GM19452 (cell line): ENCODE results near the gene GAPVD1.
"Not testable (repeated sequence)": the region's sequence is repeated elsewhere in the genome, so short reads cannot be mapped to it uniquely, and the experiment has no call there.

ENCODE experiments used
- ATAC-seq: cut with Tn5 transposase; IDR thresholded peaks from one replicate; pipeline ENCODE4 v1.9.1; 2021; ENCODE audit not compliant: unreplicated experiment

Gene GAPVD1

GRCh38 chr9:125297917-125298316, 36.3 kb downstream of the GAPVD1 start:
- ATAC-seq, result no peak

- ATAC-seq, result no peak
Measured at GRCh38 chr9:125302241-125302640, 40.6 kb downstream of the GAPVD1 start.

- ATAC-seq, result no peak
Measured at GRCh38 chr9:125304273-125304672, 42.6 kb downstream of the GAPVD1 start.

GRCh38 chr9:125312411-125312810, 50.8 kb downstream of the GAPVD1 start:
- no peak for ATAC-seq

GRCh38 chr9:125316359-125316758, 54.7 kb downstream of the GAPVD1 start:
- ATAC-seq, result not testable (repeated sequence)

- ATAC-seq, result no peak
Measured at GRCh38 chr9:125317704-125318103, 56.1 kb downstream of the GAPVD1 start.

- ATAC-seq, result no peak
Measured at GRCh38 chr9:125321496-125321895, 59.9 kb downstream of the GAPVD1 start.

- ATAC-seq, result no peak
Measured at GRCh38 chr9:125323615-125324014, 62.0 kb downstream of the GAPVD1 start.

GRCh38 chr9:125325826-125326225, 64.2 kb downstream of the GAPVD1 start:
- ATAC-seq, result no peak

GRCh38 chr9:125329978-125330377, 68.4 kb downstream of the GAPVD1 start:
- no peak for ATAC-seq

GRCh38 chr9:125330587-125330986, 69.0 kb downstream of the GAPVD1 start:
- ATAC-seq, result no peak

- peak; percentile 79 for ATAC-seq
Measured at GRCh38 chr9:125332527-125332926, 70.9 kb downstream of the GAPVD1 start.

- no peak for ATAC-seq
Measured at GRCh38 chr9:125337236-125337635, 75.6 kb downstream of the GAPVD1 start.

- ATAC-seq, result no peak
Measured at GRCh38 chr9:125338929-125339328, 77.3 kb downstream of the GAPVD1 start.

GRCh38 chr9:125341566-125341965, 79.9 kb downstream of the GAPVD1 start:
- no peak for ATAC-seq

- ATAC-seq, result no peak
Measured at GRCh38 chr9:125343518-125344275, 82.1 kb downstream of the GAPVD1 start.

- ATAC-seq, result no peak
Measured at GRCh38 chr9:125346080-125346732, 84.6 kb downstream of the GAPVD1 start.

- ATAC-seq, result no peak
Measured at GRCh38 chr9:125355601-125356000, 94.0 kb downstream of the GAPVD1 start.

- ATAC-seq, result no peak
Measured at GRCh38 chr9:125356032-125356431, 94.4 kb downstream of the GAPVD1 start.

GRCh38 chr9:125359011-125359410, 97.4 kb downstream of the GAPVD1 start:
- no peak for ATAC-seq

GRCh38 chr9:125360601-125361000, 99.0 kb downstream of the GAPVD1 start:
- no peak for ATAC-seq

GRCh38 chr9:125361837-125362531, 100.4 kb downstream of the GAPVD1 start:
- no peak for ATAC-seq
